Amniotic epithelial cell (primary cell): Measurements from ENCODE around the gene TMEM272.

ENCODE experiments used
- DNase-seq: peaks from one replicate; pipeline ENCODE4 v3.0.0-alpha.2; 2010; ENCODE audit warnings: low read depth

Gene TMEM272, protein sequence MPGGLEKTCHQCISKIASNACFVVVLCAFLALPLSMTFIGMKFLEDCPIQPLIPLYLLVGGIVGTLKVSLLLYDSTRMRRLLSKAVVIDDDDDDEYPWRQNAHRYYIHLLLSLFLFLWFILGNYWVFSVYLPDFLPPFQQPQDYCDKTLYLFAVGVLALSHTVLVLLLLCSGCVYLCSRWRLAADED

GRCh38 chr13:51844862-51845573 is at the start of gene TMEM272:
Gene TMEM272, minus strand, starts transcription at chr13:51845177. Its CDS starts 6,647 bp downstream, at chr13:51838530.
- DNase-seq, result peak; percentile 42

DNA sequence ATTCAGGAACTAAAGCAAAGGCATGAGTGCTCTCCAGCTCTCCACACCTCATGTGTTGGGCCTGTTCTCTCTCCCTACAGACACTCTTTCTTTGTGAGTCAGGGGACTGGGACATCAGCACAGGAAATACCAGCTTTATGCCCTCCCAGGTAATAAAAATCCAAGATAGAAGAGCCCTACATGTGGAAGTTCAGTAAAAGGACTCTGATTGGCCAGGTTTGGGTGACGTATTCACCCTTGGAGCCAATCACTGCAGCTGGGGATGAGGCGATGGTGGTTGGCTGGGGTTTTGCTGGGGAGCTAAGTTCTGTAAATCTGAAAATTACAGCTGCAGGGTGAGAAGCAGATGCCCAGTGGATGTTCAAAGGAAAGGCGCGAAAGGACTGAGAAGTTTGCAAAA is 49.3 kb upstream of the TMEM272 start:
- DNase-seq, result no peak

DNA sequence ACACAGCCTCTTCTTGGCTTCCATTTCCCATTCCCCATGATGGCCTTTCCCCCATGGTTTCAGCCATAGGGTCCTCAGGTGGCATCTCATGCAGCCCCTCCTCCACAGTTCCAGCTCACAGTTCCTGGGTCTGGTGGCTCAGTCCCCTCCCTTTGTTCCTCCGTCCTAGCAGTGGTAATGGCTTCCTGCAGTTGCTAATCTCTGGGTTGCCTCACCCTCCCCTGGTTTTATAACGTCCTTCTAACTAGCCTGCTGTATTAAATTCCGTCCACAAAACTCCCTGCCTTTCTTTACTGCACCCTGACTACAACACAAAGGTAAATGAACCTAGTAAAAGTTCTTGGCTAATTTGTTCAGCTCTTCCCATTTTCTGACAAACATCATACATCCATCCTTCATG is 47.7 kb upstream of the TMEM272 start:
- no peak for DNase-seq

- peak; percentile 24 for DNase-seq
Measured at GRCh38 chr13:51887468-51887867, 42.5 kb upstream of the TMEM272 start.

DNA sequence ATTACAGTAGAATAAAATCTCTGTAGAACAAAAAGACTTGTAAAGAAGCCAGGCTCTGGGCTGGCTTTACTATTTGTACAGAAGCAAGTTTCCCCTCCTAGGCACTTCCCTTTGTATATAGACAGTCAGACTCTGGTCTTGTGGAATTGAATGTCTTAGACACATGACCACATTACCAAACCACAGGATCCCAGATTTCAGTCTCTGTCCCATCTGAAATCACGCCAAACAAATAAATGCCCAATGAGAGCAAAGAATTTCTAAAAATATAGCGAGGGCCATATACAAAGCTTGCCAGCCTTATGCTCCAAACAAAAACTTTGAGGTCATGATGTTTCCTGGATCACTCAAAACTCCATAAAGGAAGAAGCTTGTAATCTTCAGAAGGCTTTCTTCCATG is 40.7 kb upstream of the TMEM272 start:
- DNase-seq, result no peak

DNA sequence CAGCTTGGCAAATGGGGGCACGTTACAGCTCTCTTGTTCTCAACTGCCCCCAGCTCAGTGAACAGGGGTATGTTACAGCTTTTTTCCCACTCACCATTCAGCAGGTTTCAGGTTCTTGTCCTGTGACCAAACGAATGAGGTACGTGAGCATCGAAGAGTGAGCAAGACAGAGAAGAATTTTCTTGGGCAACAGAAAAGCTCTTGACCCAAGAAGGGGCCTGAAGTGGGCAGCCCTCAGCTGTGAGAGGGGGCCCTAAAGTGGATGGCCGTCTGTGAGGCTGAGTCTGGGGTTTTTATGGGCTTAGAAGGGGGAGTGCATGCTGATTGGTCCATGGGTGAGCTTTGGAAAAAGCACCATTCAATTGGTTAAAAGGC is 38.2 kb upstream of the TMEM272 start:
- no peak for DNase-seq

- DNase-seq, result no peak
Measured at GRCh38 chr13:51882570-51883225, 37.7 kb upstream of the TMEM272 start.

DNA sequence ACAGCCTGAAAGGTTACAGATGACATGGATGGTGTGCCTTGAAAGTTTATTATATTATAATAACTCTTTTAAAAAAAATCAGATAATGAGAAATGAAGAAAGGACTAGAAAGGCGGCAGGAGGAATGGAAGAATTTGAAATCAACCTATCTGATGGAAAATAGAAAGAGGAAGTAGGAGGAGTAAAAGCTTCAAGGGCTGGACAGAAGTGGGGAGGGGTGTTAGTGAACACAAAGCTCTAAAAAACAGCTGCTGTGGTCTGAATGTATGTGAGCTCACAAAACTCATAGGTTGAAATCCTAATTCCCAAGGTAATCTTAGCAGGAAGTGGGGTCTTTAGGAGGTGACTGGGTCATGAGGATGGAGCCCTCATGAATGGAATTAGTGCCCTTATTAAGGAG is 36.3 kb upstream of the TMEM272 start:
- DNase-seq, result no peak

DNA sequence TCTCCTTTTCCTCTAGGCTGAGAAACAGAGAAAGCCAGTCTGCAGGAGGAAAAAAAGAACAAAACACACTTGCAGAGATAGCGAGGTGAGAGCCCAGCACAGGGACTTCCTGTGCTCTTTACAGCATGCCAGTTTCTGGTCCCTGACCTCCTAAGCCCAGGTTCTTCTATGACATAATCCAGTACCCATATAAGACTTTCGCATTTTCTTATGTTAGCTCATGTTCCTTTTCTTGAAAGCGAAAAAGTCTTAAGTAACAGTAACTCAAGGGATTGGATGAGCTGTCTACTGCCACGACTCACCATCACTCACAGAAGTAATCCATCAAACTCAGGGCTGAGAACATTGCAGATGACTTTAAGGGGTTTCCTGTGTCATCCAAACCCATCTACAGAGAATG is 34.2 kb upstream of the TMEM272 start:
- DNase-seq, result no peak

DNA sequence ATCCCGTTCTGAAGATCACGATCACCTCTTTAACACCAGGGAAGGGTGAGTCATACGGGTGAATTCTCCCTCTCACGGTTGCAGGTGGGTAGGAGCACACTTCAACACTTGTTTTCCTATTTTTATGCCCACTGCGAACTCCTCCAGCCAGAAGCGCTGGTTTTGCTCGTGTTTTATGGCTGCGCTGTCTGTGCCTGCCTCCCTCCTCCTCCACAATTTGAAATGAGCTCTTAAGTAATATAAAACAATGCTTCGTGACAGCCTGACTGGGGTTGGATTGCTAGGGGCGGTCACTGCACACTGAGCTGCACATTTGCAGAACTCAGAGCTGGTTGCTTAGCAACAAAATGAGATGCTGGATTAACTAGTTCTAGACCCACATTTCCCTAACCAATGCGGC is 29.7 kb upstream of the TMEM272 start:
- no peak for DNase-seq

DNA sequence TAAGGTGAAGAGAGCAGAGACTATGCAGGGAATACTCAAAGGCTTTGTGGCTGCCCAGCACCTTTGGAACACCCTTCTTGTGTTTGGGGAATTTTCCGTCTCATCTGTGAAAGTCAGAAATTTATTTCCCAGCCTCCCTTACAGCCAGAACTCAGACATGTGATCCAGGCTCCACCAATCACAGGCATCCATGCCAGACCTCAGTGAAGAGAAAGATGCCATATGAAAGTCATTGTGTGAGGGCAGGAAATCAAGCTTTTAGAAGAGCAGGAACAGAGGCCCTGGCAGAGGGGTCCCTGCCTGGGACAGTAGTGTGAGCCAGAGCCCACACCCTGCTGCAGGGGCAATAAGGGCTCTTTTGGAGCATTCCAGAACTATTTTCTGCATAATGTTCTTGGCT is 28.9 kb upstream of the TMEM272 start:
- no peak for DNase-seq

DNA sequence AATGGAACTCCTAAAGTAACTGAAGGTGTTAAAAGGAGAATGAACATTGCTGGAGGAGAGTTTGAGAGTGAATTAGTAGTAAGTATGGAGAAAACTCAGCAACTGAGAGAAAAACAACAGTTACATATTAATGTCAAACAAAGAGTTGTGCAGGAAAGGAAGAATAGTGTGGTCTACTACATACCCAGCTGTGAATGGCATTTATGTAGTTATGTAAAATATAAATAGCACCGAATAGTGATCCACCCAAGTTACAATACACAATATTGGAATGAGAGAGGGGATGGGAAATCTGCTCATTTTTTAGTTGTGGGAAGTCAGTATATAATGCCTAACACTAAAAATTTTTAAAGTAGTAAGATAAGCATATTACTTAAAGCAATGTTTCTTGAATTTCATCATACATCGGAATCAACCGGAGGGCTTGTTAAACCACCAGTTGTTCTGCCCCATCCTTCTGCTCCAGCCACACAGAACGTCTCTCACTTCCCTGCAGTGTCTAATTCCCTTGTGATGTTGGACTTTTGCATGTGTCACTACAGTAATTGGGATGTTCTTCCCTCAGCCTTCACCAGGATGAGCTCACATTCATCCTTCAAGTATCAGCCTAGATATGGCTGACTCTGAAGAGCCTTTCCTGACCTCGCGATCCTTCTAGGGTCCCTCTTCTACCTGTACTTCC is 28.3 kb upstream of the TMEM272 start:
- no peak for DNase-seq

GRCh38 chr13:51870616-51871015 is 25.6 kb upstream of the TMEM272 start:
- DNase-seq, result no peak

DNA sequence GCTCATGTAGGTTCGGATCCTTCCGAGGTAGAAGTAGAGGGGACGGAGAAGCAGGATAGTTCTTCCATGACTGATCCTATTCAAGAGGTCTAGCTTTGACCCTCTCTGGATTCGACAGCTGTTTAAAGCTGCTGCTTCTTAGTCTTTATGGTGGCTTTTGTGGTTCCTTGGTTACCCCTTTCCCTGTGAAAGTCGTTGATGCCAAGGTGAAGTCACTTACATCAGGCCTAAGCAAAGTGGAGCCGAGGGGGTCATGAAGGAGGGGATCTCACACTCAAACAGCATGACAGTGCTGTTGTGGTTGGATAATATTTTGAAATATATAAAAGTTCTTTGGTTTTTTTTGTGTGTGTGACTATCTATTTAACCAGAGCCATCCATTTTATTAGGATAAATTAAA is 24.9 kb upstream of the TMEM272 start:
- no peak for DNase-seq

DNA sequence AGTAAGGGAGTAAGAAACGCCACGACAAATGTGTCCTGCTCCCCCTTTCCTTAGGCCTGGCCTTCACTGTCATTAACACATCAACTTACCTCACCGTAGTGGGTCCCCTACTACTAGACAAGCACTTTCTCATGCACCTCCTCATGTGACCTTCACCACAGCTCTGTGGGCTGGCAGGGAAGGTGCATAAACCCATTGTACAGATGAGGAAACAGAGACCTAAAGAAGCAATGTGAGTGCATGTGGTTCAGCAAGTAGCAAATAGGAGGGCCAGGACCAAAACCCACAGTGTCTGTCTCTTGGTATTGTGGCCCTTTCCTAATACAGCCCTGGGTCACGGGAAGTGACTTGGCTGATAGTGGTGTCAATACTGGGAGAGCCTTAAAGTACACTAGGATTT is 22.1 kb upstream of the TMEM272 start:
- no peak for DNase-seq

- DNase-seq, result no peak
Measured at GRCh38 chr13:51865838-51866237, 20.9 kb upstream of the TMEM272 start.

GRCh38 chr13:51862957-51863356 is 18.0 kb upstream of the TMEM272 start:
- no peak for DNase-seq

DNA sequence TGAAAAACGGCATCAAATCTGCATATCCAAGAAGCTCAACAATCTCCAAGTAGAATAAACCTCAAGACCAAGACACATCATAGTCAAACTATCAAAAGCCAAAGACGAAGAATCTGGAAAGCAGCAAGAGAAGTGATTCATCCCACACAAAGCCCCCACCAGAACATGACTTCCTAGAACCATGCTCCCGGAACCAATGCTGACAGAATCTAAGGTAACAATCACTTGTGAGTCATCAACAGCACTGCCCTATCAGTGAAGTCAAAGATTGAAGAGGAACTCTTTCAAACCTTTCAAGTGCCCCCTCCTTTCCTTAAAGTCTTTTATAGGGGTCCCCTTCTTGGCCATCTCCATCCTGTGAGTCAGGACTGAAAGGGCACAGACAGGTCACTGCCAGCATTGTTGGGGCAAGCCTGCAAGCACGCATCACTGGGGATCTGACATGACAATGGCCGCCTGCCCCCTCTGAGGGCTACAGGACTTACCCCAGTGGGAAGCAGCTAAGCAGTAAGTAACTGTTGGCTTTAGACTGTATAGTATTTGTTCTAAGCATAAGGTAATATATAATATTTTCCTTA is 16.8 kb upstream of the TMEM272 start, which contains the start of gene CCDC70:
TSS of gene CCDC70 (plus strand) at position 247 of the 578 bp plus-strand sequence. CDS start 3,443 bp downstream, outside the sequence.
- peak; percentile 34 for DNase-seq

GRCh38 chr13:51858433-51859247 is 13.7 kb upstream of the TMEM272 start:
- DNase-seq, result no peak

- DNase-seq, result no peak
Measured at GRCh38 chr13:51856998-51857397, 12.0 kb upstream of the TMEM272 start.

GRCh38 chr13:51856027-51856736 is 11.2 kb upstream of the TMEM272 start:
- no peak for DNase-seq
